HL-60 (cell line): ENCODE results near the gene LMO2.

Experiments used
- POLR2AphosphoS5 ChIP-seq: IDR thresholded peaks from 2 replicates; pipeline ENCODE4 v1.6.1; 2012; ENCODE audit warnings: low read depth
- TF ChIP-seq, protein P1 (sequence below): IDR thresholded peaks from one replicate; pipeline ENCODE4 v1.5.1; 2011; ENCODE audit warnings: low read length, control low read depth, inconsistent platforms; ENCODE audit not compliant: insufficient read depth

GRCh38 chr11:33880979-33881378, 10.9 kb downstream of the LMO2 start:
- TF ChIP-seq, protein P1, sequence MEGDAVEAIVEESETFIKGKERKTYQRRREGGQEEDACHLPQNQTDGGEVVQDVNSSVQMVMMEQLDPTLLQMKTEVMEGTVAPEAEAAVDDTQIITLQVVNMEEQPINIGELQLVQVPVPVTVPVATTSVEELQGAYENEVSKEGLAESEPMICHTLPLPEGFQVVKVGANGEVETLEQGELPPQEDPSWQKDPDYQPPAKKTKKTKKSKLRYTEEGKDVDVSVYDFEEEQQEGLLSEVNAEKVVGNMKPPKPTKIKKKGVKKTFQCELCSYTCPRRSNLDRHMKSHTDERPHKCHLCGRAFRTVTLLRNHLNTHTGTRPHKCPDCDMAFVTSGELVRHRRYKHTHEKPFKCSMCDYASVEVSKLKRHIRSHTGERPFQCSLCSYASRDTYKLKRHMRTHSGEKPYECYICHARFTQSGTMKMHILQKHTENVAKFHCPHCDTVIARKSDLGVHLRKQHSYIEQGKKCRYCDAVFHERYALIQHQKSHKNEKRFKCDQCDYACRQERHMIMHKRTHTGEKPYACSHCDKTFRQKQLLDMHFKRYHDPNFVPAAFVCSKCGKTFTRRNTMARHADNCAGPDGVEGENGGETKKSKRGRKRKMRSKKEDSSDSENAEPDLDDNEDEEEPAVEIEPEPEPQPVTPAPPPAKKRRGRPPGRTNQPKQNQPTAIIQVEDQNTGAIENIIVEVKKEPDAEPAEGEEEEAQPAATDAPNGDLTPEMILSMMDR, result no peak
- TF ChIP-seq POLR2AphosphoS5, result peak; percentile 40; the same call in 1 of the 2 replicates
